GM23248 (cell line): ENCODE measurements around the gene CEP295NL.

ENCODE experiments used
- EZH2 ChIP-seq: fragments of 200-600 bp; sonication (generic); IDR thresholded peaks from 2 replicates; pipeline ENCODE4 v1.6.1; 2018; ENCODE audit warnings: antibody characterized with exemption, mild to moderate bottlenecking; ENCODE audit not compliant: insufficient read depth, poor library complexity, severe bottlenecking
- EZH2phosphoT487 ChIP-seq: fragments of 200-600 bp; sonication (generic); IDR thresholded peaks from 2 replicates; pipeline ENCODE4 v1.6.1; 2018; ENCODE audit warnings: antibody characterized with exemption, moderate library complexity, mild to moderate bottlenecking, low read depth; ENCODE audit not compliant: insufficient read depth

DNA sequence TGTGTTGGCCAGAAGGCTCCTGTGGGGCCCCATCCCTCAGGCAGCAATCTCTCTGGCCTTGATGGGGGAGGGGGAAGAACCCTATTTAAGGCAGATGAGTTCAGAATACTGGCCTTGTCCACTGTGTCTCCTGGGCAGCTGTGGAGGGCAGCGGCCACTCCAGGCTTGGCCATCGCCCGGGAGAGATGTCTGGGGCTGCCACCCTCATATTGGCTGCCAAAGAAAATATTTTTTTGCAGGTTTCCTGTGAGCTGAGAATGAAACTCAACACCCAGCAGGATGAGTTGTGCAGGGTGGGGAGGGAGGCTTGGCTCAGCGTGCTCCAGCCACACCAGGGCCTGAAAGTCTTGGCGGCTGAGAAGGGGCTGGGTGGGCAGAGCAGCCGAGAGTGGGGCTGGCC is 36.6 kb upstream of the CEP295NL start:
- TF ChIP-seq EZH2 = no peak
- no peak for TF ChIP-seq EZH2phosphoT487
